ENCODE data around the gene FCRLB. TPM values are rescaled to one million over a fixed set of nuclear protein-coding genes. Genes with fewer than 3 reads are reported as not detected.
"Not testable (repeated sequence)": the region's sequence is repeated elsewhere in the genome, so short reads cannot be mapped to it uniquely, and the experiment has no call there.

Gene FCRLB
- total RNA-seq, 2 donors from 2014 or later = 0.68 TPM; not detected in 1

DNA sequence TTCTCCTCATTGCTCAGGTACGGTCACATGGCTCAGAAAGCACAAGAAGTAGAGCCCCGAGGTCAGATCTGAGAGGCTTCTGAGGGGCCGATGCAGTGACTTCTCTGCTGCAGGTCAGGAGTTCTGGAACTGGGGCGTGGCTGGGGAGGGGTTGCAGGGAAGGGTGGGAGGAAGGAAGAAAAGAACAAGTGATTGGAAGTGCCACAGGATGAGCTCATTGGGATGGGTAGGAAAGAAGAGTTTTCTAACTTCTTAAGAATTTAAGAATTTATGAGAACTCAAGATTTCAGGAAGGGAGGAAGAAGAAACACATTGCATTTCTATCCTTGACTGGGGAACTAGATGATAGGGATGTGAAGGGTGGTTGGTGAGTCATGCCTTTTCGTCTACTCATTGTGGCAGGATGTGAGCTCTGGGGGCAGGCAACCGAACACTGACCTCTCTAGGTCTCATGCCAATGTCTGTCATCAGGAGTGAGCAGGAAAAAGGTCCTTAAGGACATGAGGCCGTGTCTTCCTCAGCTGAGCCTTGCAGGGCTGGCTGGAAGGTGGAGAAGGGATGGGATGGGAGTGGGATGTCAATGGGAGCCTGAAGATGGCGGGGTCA is 497 bp downstream of the FCRLB start:
- no peaks in the 10 kb centered on the region for H3K27me3 ChIP-seq (replicated peaks; ENCODE audit: insufficient read depth)
- H3K36me3 ChIP-seq = no peaks in the 10 kb centered on the region
- H3K9me3 ChIP-seq = no peaks in the 10 kb centered on the region
- no peak overlapping the region for H3K27ac ChIP-seq
- ATAC-seq (ENCODE audit: insufficient number of reproducible peaks, low FRiP score, low read depth) (no peak), DNase-seq (ENCODE audit: low spot score) (no peak)
- no peak overlapping the region for H3K4me3 ChIP-seq
- peaks cover 0 to 12% of the 10 kb centered on the region in 2 donors for H3K4me1 ChIP-seq (ENCODE audit: control insufficient read depth in 1 of 2, low read depth in 2 of 2)
- no peak for TF ChIP-seq CTCF (IDR thresholded peaks at IDR 0.05)

DNA sequence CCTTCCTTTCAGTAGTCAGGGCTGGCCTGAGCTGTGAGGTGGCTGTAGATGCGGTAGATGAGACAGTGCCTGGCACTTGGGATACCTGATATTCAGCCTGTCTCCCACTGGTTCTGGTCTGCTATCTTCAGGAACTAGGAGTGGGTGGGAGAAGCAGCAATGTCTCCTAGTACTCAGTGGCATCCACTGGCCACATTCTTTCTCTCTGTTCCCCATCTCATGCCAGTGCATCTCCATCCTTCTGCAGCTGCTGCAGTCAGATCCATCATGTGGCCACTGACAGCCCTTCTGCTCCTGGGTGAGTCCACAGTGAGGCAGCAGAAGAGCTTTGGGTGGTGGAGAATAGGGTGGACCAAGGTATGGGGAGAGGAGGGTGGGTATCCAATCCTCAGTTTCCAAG is 1.1 kb downstream of the FCRLB start:
- H3K36me3 ChIP-seq = no peaks in the 10 kb centered on the region
- H3K27ac ChIP-seq = no peak overlapping the region
- H3K4me3 ChIP-seq = no peak overlapping the region
- no peak for TF ChIP-seq CTCF (IDR thresholded peaks at IDR 0.05)
- peaks cover 0 to 14% of the 10 kb centered on the region in 2 donors for H3K4me1 ChIP-seq (ENCODE audit: control insufficient read depth in 1 of 2, low read depth in 2 of 2)
- no peaks in the 10 kb centered on the region for H3K9me3 ChIP-seq
- no peaks in the 10 kb centered on the region for H3K27me3 ChIP-seq (replicated peaks; ENCODE audit: insufficient read depth)
- no peak for ATAC-seq (ENCODE audit: insufficient number of reproducible peaks, low FRiP score, low read depth)
- no peak for DNase-seq (ENCODE audit: low spot score)

DNA sequence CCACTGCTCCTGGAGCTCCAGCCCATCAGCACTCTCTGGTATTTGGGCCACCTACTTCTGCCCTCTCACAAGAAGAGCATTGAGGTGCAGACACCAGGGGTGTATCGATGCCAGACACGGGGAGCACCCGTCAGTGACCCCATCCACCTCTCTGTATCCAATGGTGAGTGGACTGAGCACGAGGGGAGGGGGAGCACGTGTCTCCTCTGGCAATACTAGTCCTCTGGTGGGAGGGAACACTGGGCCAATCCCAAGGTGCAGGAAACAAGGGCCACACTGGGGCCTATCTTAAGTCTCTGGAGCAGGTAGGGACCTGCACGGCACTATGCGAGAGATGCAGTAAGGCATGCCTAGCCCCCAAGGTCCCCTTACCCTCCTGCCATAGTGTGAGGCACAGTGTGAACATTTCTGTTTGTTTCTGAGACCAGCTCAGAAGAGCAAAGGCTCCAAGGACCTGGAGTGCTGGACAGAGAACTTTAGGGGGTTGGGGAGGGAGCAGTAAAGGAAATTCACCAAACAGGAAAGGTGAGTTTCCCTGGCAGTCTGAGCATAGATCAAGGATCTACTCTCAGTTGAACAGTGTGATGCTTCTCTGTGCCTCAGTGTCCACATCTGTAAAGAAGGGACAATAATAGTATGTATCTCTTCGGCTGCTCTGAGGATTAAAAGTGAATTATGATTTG is 2.3 kb downstream of the FCRLB start:
- no peaks in the 10 kb centered on the region for H3K27me3 ChIP-seq (replicated peaks; ENCODE audit: insufficient read depth)
- ATAC-seq (ENCODE audit: insufficient number of reproducible peaks, low FRiP score, low read depth) (no peak), DNase-seq (ENCODE audit: low spot score) (no peak)
- H3K36me3 ChIP-seq = no peaks in the 10 kb centered on the region
- no peak for TF ChIP-seq CTCF (IDR thresholded peaks at IDR 0.05)
- no peak overlapping the region for H3K27ac ChIP-seq
- H3K9me3 ChIP-seq = no peaks in the 10 kb centered on the region
- no peak overlapping the region for H3K4me3 ChIP-seq
- peaks cover 0 to 18% of the 10 kb centered on the region in 2 donors for H3K4me1 ChIP-seq (ENCODE audit: control insufficient read depth in 1 of 2, low read depth in 2 of 2)

DNA sequence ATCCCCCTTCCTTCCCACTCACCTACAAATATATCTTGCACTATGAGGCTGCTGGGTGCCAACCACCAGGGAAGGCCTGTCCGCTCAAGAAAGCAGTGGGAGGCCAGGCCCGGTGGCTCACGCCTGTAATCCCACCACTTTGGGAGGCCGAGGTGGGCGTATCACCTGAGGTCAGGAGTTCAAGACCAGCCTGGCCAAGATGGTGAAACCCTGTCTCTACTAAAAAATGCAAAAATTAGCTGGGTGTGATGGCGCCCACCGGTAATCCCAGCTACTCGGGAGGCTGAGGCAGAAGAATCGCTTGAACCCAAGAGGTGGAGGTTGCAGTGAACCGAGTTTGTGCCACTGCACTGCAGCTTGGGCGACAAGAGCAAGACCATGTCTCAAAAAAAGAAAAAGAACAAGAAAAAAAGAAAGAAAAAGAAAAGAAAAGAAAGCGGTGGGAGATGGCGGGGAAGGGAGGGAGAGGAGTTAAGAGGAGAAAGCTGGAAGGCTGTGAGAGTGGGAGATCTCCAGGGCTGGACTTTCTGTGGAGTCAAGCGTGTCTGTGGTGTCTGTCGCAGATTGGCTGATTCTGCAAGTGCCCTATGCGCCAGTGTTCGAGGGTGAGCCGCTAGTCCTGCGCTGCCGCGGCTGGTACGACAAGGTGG is 4.0 kb downstream of the FCRLB start:
- not testable (repeated sequence) for H3K36me3 ChIP-seq; H3K9me3 ChIP-seq; ATAC-seq (ENCODE audit: insufficient number of reproducible peaks, low FRiP score, low read depth)

GRCh38 chr1:161725908-161726472 is 4.6 kb downstream of the FCRLB start:
- peak overlapping the region; percentile 81 to 82 for H3K27ac ChIP-seq
- TF ChIP-seq CTCF (IDR thresholded peaks at IDR 0.05) = peak; percentile 37
- peak overlapping the region; percentile 92 for H3K4me3 ChIP-seq
- DNase-seq (ENCODE audit: low spot score) (no peak), ATAC-seq (ENCODE audit: insufficient number of reproducible peaks, low FRiP score, low read depth) (peak; percentile 30)
- no peaks in the 10 kb centered on the region for H3K27me3 ChIP-seq (replicated peaks; ENCODE audit: insufficient read depth)
- H3K4me1 ChIP-seq (ENCODE audit: control insufficient read depth in 1 of 2, low read depth in 2 of 2) = peaks cover 0 to 18% of the 10 kb centered on the region in 2 donors
- no peaks in the 10 kb centered on the region for H3K36me3 ChIP-seq
- no peaks in the 10 kb centered on the region for H3K9me3 ChIP-seq

More for the DNA sequence above, 4.0 kb downstream of the FCRLB start:
- DNase-seq (ENCODE audit: low spot score); H3K27me3 ChIP-seq (replicated peaks; ENCODE audit: insufficient read depth): not testable (repeated sequence)
- H3K4me3 ChIP-seq = peak overlapping the region; percentile 92
- H3K4me1 ChIP-seq (ENCODE audit: control insufficient read depth in 1 of 2, low read depth in 2 of 2) = peaks cover 0 to 18% of the 10 kb centered on the region in 2 donors
- peak overlapping the region; percentile 81 to 82 for H3K27ac ChIP-seq
